Heart left ventricle (tissue), 13 donors: ENCODE measurements around the gene GAGE12F.
"Not testable (repeated sequence)": the region's sequence is repeated elsewhere in the genome, so short reads cannot be mapped to it uniquely, and the experiment has no call there.

ENCODE experiments used
- POLR2A ChIP-seq, 2 donors: fragments of 450-650 bp; IDR thresholded peaks; one replicate each; pipeline ENCODE4 v1.6.1; 2017; ENCODE audit warnings: antibody characterized with exemption in 2 of 2, mild to moderate bottlenecking in 2 of 2, moderate library complexity in 2 of 2
- TF ChIP-seq, protein P1 (sequence below), 12 donors: fragments of 200-600 bp; sonication (generic) in 4 of 12; IDR thresholded peaks; one replicate each; pipeline versions ENCODE4 v1.5.0 to v1.8.0; 2018 to 2022; ENCODE audit warnings: antibody characterized with exemption in 12 of 12, mild to moderate bottlenecking in 5 of 12
- donor health status: ischemic (EF 13 %, LVEDD 7.1; RV severe dilation, severe dysfunction).
- donor health status: DM: no; HTN: yes; CAD: no.
- donor health status: DM: no; HTN: no; CAD: no.
- donor health status: ischemic (EF 25% LVEDD 6.9; RV normal size, moderate dysfunction).
- donor health status: ischemic (EF 25% LVEDD 5.7; RV mildly dilated, moderate dysfunction).
- donor health status: ischemic (EF 35%, LVEDD 5.7; RV mildly dilated, moderate dysfunction).
- donor health status: nonischemic (EF 11% LVEDD 7.7; RV severe dilation, severe dysfunction).
- donor health status: DM: yes; HTN: yes; CAD: no.
- donor health status: PGD.
- donor health status: ischemic (EF 29% LVEDD 5.4; RV normal size, mild dysfunction).
- donor health status: nonischemic (EF 23%, LVEDD 6.1; RV moderate dilation, normal function).

DNA sequence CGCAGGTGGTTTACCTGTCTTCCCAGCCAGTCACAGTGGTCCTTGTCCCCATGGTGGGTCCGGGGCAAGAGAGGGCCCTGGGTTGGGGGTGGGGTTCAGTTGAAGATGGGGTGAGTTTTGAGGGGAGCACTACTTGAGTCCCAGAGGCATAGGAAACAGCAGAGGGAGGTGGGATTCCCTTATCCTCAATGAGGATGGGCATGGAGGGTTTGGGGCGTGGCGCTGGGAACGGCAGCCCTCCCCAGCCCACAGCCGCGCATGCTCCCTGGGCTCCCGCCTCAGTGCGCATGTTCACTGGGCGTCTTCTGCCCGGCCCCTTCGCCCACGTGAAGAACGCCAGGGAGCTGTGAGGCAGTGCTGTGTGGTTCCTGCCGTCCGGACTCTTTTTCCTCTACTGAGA lies 19.2 kb upstream of the GAGE12F start, which contains the start of gene GAGE12D:
- not testable (repeated sequence) for TF ChIP-seq POLR2A (IDR thresholded peaks at IDR 0.05)
- TF ChIP-seq, protein P1, sequence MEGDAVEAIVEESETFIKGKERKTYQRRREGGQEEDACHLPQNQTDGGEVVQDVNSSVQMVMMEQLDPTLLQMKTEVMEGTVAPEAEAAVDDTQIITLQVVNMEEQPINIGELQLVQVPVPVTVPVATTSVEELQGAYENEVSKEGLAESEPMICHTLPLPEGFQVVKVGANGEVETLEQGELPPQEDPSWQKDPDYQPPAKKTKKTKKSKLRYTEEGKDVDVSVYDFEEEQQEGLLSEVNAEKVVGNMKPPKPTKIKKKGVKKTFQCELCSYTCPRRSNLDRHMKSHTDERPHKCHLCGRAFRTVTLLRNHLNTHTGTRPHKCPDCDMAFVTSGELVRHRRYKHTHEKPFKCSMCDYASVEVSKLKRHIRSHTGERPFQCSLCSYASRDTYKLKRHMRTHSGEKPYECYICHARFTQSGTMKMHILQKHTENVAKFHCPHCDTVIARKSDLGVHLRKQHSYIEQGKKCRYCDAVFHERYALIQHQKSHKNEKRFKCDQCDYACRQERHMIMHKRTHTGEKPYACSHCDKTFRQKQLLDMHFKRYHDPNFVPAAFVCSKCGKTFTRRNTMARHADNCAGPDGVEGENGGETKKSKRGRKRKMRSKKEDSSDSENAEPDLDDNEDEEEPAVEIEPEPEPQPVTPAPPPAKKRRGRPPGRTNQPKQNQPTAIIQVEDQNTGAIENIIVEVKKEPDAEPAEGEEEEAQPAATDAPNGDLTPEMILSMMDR (IDR thresholded peaks at IDR 0.05): not testable (repeated sequence)
